ENCODE results near the gene BTNL8.

DNA sequence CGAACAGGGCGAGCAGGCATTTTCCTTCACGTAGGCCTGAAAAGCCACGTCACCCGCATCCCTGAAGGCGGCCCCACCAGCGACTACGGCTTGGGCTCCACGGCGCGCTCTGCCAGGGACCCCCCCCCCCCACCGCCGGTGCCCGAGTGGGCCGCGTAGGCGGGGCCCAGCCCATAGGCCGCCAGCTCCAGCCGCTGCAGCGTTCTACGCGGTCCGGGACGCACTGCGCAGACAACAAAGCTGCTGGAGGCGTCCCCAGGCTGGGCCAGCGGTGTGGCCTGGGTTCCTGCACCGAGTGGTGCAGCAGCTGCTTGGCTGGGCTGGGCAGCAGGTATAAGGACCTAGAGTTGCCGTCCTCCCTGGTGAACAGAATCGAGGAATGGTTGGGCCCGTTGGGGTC is 71.4 kb downstream of the BTNL8 start:
- TF ChIP-seq POLR2A (IDR thresholded peaks at IDR 0.05) (no peak), POLR2AphosphoS5 (IDR thresholded peaks at IDR 0.05) (no peak)
- TF ChIP-seq, protein P1, sequence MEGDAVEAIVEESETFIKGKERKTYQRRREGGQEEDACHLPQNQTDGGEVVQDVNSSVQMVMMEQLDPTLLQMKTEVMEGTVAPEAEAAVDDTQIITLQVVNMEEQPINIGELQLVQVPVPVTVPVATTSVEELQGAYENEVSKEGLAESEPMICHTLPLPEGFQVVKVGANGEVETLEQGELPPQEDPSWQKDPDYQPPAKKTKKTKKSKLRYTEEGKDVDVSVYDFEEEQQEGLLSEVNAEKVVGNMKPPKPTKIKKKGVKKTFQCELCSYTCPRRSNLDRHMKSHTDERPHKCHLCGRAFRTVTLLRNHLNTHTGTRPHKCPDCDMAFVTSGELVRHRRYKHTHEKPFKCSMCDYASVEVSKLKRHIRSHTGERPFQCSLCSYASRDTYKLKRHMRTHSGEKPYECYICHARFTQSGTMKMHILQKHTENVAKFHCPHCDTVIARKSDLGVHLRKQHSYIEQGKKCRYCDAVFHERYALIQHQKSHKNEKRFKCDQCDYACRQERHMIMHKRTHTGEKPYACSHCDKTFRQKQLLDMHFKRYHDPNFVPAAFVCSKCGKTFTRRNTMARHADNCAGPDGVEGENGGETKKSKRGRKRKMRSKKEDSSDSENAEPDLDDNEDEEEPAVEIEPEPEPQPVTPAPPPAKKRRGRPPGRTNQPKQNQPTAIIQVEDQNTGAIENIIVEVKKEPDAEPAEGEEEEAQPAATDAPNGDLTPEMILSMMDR (IDR thresholded peaks at IDR 0.05): no peak
